ENCODE data around the gene C2CD2. TPM values are rescaled to one million over a fixed set of nuclear protein-coding genes. Genes with fewer than 3 reads are reported as not detected.

C2CD2 gene
- total and polyA plus RNA-seq, 9 donors, result 18.9 to 61.5 (median 37.4) TPM

- Histone ChIP-seq H3K27me3 (no peaks in the 10 kb centered on the region), H3K36me3 (no peaks in the 10 kb centered on the region), H3K4me3 (no peak overlapping the region), H3K4me1 (ENCODE audit: insufficient read depth) (peaks cover 17% of the 10 kb centered on the region), H3K9me3 (no peaks in the 10 kb centered on the region), H3K27ac (no peak overlapping the region)
- intact Hi-C loops (cut with DNase I), result no loop called here
- TF ChIP-seq CTCF (IDR thresholded peaks at IDR 0.05), result no peak
- no peak for TF ChIP-seq EP300 (IDR thresholded peaks at IDR 0.05)
- TF ChIP-seq POLR2A (IDR thresholded peaks at IDR 0.05), result no peak
- 90 to 94% (median 93%) methylated on average over 8 of the region's 8 CpGs for WGBS, 3 donors
- no peak for DNase-seq
These were observed 7.8 kb downstream of the C2CD2 start for GRCh38 chr21:41945982-41946381.

DNA sequence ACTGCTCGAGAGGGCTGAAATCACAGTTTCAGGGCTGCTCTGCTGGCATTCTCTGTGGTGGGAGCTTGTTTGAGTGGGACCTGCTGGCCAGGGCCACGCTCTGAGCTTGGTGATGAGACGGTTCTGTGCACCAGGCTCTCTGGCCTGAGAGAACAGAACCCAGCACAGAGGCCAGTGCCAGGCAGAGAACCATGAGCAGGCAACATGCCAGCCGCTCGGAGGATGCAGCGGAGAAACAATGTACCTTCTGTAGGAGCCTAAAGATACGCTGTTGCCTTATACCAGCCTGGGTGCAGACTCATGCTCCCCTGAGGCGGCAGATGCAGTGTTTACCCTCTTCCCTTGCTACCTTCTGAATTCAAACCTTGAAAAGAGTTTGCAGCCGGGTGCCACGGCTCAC lies 10.0 kb downstream of the C2CD2 start:
- Histone ChIP-seq H3K4me1 (ENCODE audit: insufficient read depth) (peaks cover 12% of the 10 kb centered on the region), H3K4me3 (no peak overlapping the region), H3K27ac (no peak overlapping the region), H3K27me3 (no peaks in the 10 kb centered on the region), H3K36me3 (no peaks in the 10 kb centered on the region), H3K9me3 (no peaks in the 10 kb centered on the region)
- DNase-seq, result peak in 1 of 5 donors; percentile 33
- intact Hi-C loops (cut with DNase I), result no loop called here
- no peak for TF ChIP-seq CTCF (IDR thresholded peaks at IDR 0.05)
- TF ChIP-seq POLR2A (IDR thresholded peaks at IDR 0.05), result no peak
- TF ChIP-seq EP300 (IDR thresholded peaks at IDR 0.05), result no peak
- 93 to 99% (median 96%) methylated on average over 10 of the region's 10 CpGs for WGBS, 3 donors

DNA sequence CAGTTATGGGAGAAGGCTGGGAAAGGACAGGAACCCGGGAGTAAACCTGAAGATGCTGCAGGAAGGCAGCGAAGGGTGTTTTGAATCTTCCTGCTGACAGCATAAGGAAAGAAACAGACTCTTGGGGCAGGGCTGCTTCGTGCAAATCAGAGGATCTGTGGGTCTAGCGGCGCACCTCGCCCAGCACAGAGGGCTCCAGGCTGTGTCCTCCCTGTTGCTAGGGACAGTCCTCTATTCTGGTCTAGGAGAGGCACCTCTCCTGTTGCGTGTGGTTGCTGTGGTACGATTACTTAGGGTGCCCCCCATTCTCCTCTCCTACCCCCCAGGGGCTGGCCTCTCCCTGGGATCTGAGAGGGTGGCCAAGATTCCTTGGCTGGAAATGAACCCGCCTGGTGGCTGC lies 11.4 kb downstream of the C2CD2 start:
- no peak overlapping the region for H3K4me3 ChIP-seq
- intact Hi-C loops (cut with DNase I), result no loop called here
- no peaks in the 10 kb centered on the region for H3K9me3 ChIP-seq
- TF ChIP-seq CTCF (IDR thresholded peaks at IDR 0.05), result no peak
- no peak for TF ChIP-seq EP300 (IDR thresholded peaks at IDR 0.05)
- no peak for TF ChIP-seq POLR2A (IDR thresholded peaks at IDR 0.05)
- no peaks in the 10 kb centered on the region for H3K36me3 ChIP-seq
- H3K27ac ChIP-seq, result no peak overlapping the region
- H3K4me1 ChIP-seq (ENCODE audit: insufficient read depth), result peaks cover 3% of the 10 kb centered on the region
- WGBS, 3 donors, result 81 to 87% (median 83%) methylated on average over 9 of the region's 9 CpGs
- no peak for DNase-seq
- no peaks in the 10 kb centered on the region for H3K27me3 ChIP-seq

DNA sequence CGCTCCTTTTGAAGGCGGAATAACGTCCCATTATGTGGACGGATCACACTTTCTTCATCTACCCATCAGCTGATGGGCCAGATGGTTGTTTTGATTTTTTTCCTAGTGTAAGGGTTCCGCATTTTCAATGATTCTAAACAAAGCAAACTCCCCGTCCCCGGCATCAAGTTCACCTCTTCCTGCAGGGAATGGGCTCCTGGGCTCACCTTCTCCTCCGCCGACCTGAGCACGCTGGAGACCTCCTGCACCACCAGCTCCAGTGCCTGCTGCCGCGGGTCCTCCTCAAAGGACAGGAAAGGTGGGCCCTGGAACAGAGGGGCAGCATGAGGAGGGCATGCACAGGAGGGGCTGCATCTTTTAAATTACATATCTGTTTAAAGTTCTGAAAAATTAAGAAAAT lies 11.9 kb downstream of the C2CD2 start:
- Histone ChIP-seq H3K27me3 (no peaks in the 10 kb centered on the region), H3K36me3 (no peaks in the 10 kb centered on the region), H3K27ac (no peak overlapping the region), H3K4me3 (no peak overlapping the region), H3K9me3 (no peaks in the 10 kb centered on the region), H3K4me1 (ENCODE audit: insufficient read depth) (peaks cover 3% of the 10 kb centered on the region)
- intact Hi-C loops (cut with DNase I), result no loop called here
- 90 to 94% (median 92%) methylated on average over 12 of the region's 12 CpGs for WGBS, 3 donors
- TF ChIP-seq CTCF (IDR thresholded peaks at IDR 0.05), result no peak
- TF ChIP-seq POLR2A (IDR thresholded peaks at IDR 0.05), result no peak
- no peak for TF ChIP-seq EP300 (IDR thresholded peaks at IDR 0.05)
- peak in 1 of 5 donors; percentile 12 for DNase-seq
